Retinal pigment epithelial cell (primary cell): ENCODE results near the gene CAND2.

Experiments used
- DNase-seq: peaks from one replicate; pipeline ENCODE4 v3.0.0-alpha.2; 2010; ENCODE audit warnings: low read depth
- H3K4me3 ChIP-seq: 2 replicates; pipeline ENCODE4 v1.5.1; 2011; ENCODE audit warnings: mild to moderate bottlenecking, low read length, control low read depth, moderate library complexity
- CTCF ChIP-seq: conservative IDR thresholded peaks from 2 replicates; pipeline ENCODE4 v1.5.1; 2011; ENCODE audit warnings: low read depth, low read length, control low read depth, inconsistent platforms

Gene CAND2

GRCh38 chr3:12759097-12759679 lies 37.3 kb upstream of the CAND2 start, which contains the start of gene TMEM40:
TMEM40 (minus strand) TSS chr3:12759259; CDS start chr3:12749832, 9,427 bp downstream.
- H3K4me3 ChIP-seq = no peak within 1 kb of the TSS
- no peak for TF ChIP-seq CTCF
- no peak for DNase-seq

DNA sequence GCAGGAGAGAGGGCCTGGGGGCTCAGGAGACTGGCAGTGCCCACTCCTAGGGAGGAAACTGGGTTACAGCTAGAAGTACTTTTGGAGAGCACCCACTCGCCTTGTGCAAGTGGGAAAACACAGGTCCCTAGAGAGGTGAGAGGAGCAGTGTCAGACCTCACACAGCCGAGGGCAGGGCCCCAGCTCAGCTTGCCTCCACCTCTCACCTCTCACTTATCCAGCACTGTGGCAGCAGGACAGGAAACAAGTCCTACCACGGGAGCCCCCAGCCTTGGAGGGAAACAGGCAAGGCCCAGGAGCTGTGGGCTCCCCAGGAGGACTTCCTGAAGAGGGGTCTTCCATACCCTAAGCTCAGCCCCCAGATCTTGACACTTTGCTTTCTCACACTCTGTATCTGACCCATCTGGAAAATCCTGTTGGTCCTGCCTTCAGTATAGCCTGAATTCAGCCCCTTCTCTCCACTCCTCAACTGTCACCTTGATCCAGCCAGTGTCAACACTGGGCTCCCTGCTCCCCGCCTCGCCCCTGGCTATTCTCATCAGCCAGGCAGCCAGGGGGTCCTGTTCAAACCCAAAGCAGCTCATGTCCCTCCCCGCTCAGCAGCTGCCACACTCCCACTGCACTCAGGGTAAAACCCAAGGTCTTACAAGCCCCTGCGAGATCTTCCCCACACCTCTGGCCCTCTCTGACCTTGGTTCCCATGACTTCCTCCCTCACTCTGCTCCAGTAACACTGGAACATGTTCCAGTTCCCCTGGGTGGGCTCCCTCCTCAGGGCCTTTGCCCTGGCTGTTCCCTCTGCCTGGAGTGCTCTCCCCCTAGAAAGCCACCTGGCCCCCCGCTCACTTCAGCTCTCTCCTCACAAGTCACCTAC lies 36.6 kb upstream of the CAND2 start:
- no peak for TF ChIP-seq CTCF
- DNase-seq = no peak
- no peak overlapping the region for H3K4me3 ChIP-seq

DNA sequence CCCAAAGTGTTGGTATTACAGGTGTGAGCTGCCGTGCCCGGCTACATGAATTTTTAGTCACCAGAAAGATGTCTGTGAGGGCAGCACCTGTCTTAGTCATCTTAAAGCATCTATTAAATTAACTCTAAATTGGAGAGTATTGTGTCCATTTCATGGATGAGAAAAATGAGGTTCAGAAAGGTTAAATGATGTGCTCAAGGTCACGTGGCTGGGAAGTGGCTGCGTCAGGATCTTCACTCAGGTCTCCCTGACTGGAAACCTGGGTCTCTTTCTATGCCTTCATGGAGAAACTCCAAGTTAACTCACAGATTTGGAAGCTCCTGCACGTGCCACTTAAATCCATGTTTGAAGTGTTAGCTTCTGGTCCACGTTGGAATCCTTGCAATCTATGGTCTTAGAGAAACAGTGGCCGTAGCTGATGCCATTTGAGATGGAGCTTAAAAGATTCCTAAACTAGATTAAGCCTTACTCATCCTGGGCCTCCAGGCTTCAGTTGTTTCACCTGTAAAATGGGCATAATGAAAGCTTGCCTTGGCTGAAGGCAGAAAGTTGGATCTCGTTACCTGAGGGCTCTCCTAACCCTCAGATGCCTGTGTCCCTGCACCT lies 32.2 kb upstream of the CAND2 start:
- TF ChIP-seq CTCF = no peak
- H3K4me3 ChIP-seq = no peak overlapping the region
- DNase-seq = no peak

GRCh38 chr3:12766541-12766940 lies 29.9 kb upstream of the CAND2 start:
- no peak overlapping the region for H3K4me3 ChIP-seq
- TF ChIP-seq CTCF = no peak
- no peak for DNase-seq

- H3K4me3 ChIP-seq = no peak overlapping the region
- no peak for TF ChIP-seq CTCF
- no peak for DNase-seq
These were observed 27.6 kb upstream of the CAND2 start for GRCh38 chr3:12768579-12769527.

DNA sequence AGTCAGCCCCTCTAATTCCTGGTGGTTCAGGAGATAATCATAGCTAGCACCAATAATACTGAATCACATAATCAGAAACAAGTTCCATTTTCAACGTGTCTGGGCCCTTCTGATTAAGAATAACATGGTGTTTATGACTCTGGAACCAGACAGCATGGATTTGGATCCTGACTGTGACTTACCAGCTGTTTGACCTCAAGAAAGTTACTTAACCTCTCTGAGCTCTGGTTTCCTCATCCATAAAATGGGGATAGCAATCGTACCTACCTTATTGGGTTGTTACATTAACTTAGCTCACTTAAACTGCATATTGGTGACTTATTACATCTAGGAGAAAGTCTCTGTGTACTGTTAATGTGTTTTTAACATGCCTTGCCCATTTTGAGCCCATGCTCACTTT lies 26.7 kb upstream of the CAND2 start:
- no peak for DNase-seq
- no peak for TF ChIP-seq CTCF
- no peak overlapping the region for H3K4me3 ChIP-seq
